AG04450 (cell line): ENCODE measurements around the gene C5orf22. TPM values are rescaled to one million over a fixed set of nuclear protein-coding genes. Genes with fewer than 3 reads are reported as not detected.

ENCODE experiments used
- CTCF ChIA-PET: fragments of 300-600, 350-600 bp; formaldehyde crosslinking; extraction: SDS; loops from one replicate; lab custom pipeline; 2022; ENCODE audit warnings: antibody characterized with exemption, inconsistent platforms; lab: Charles Lee
- POLR2A ChIA-PET: fragments of 350-600 bp; formaldehyde crosslinking; extraction: SDS; loops from one replicate; lab custom pipeline; 2021; ENCODE audit warnings: antibody characterized with exemption, inconsistent platforms; lab: Yijun Ruan, JAX
- DNase-seq: peaks from one replicate; pipeline ENCODE4 v3.0.0-alpha.2; 2011; ENCODE audit warnings: low read depth, low spot score
- H3K27ac ChIP-seq: one replicate; pipeline ENCODE4 v1.5.1; 2012; ENCODE audit warnings: low read depth, low read length, control low read depth
- H3K27me3 ChIP-seq: one replicate; pipeline ENCODE4 v1.6.0; 2012; ENCODE audit warnings: low read length; ENCODE audit not compliant: control insufficient read depth, insufficient read depth
- H3K4me3 ChIP-seq: 2 replicates; pipeline ENCODE4 v1.5.1; 2011; ENCODE audit warnings: mild to moderate bottlenecking, low read depth, low read length, control low read depth
- H3K9me3 ChIP-seq: 2 replicates; pipeline ENCODE4 v1.5.1; 2012; ENCODE audit warnings: low read length; ENCODE audit not compliant: control insufficient read depth, insufficient read depth
- polyA plus RNA-seq: library from polyadenylated mRNA; depleted of rRNA; stranded (reverse); fragments of >200 nt; gene quantifications from 2 replicates; pipeline ENCODE4 v1.2.3, GENCODE V29; 2011; rRNA removed
- small RNA-seq: library from RNA; depleted of rRNA; stranded (forward); fragments of <200 nt; gene quantifications from one replicate; pipeline ENCODE3, GENCODE V24; 2012; ENCODE audit warnings: low read depth; ENCODE audit not compliant: insufficient read length
- TF ChIP-seq, protein P1 (sequence below): IDR thresholded peaks from 2 replicates; pipeline ENCODE4 v1.5.1; 2011; ENCODE audit warnings: low read depth, low read length, control low read depth, inconsistent platforms

C5orf22 gene
- polyA plus RNA-seq, 1 experiment: 29.7 TPM

DNA sequence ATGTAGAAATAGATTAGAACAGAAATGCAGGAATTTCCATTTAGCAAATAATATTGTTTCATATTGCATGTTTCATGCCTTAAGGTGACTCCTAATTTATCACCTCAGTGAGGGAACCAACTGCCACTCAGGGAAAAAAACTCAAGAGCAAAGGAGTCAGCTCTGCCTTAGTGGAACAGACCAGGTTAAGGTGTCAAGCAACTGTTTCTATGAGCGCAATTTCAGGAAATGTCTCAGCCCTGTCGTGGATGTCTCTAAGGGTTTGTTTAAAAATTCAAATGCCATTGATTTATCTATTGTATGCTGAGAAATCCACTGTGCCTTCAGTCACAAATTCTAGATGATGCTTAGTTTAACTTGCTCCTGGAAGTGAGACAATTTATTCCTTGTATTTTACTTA lies 72.1 kb downstream of the C5orf22 start:
- ChIA-PET POLR2A (no interaction called here), CTCF (no interaction called here)
- Histone ChIP-seq H3K9me3 (no peaks in the 10 kb centered on the region), H3K27ac (no peak overlapping the region), H3K4me3 (no peak overlapping the region), H3K27me3 (peaks cover 9% of the 10 kb centered on the region)
- TF ChIP-seq, protein P1, sequence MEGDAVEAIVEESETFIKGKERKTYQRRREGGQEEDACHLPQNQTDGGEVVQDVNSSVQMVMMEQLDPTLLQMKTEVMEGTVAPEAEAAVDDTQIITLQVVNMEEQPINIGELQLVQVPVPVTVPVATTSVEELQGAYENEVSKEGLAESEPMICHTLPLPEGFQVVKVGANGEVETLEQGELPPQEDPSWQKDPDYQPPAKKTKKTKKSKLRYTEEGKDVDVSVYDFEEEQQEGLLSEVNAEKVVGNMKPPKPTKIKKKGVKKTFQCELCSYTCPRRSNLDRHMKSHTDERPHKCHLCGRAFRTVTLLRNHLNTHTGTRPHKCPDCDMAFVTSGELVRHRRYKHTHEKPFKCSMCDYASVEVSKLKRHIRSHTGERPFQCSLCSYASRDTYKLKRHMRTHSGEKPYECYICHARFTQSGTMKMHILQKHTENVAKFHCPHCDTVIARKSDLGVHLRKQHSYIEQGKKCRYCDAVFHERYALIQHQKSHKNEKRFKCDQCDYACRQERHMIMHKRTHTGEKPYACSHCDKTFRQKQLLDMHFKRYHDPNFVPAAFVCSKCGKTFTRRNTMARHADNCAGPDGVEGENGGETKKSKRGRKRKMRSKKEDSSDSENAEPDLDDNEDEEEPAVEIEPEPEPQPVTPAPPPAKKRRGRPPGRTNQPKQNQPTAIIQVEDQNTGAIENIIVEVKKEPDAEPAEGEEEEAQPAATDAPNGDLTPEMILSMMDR: no peak
- no peak for DNase-seq

DNA sequence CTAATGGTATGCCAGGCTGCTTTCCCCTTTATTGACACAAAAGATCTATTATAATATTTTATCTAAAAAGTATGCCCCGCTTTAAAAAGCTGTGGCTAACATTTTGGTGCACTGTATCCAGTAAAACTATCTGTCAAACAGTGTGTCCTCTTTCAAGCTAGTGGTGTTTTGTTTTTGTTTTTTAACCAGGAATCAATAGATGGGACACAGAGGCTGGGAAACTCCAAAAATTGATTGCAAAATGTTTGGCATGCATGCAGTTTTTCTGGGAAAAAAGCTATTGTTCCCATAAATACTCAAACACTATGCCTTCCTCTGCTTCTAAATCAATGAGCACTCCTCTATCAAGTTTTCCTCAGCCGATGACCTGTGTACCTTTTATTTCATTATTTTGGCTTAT lies 72.5 kb downstream of the C5orf22 start:
- CTCF ChIA-PET: interaction anchor here (0.8 kb wide), 1 partner anchor 472 kb away, joined by 3 read pairs; no protein-coding TSS in a partner anchor
- DNase-seq: no peak
- H3K9me3 ChIP-seq: no peaks in the 10 kb centered on the region
- H3K27me3 ChIP-seq: peaks cover 9% of the 10 kb centered on the region
- no peak overlapping the region for H3K4me3 ChIP-seq
- TF ChIP-seq, protein P1: no peak
- POLR2A ChIA-PET: no interaction called here
- no peak overlapping the region for H3K27ac ChIP-seq

Small RNAs within 50 kb of the gene (small RNA-seq; reads per million reads assigned to genes)
- not detected for gene RF00019
- gene RNU6-363P: not detected

Other genes with a start within 250 kb of the C5orf22 start
- 52.6 and 65.0 TPM in 2 replicates for gene DROSHA, start 208 bp upstream of the C5orf22 start, polyA plus RNA-seq
- gene PDZD2, start 106.8 kb downstream of the C5orf22 start, polyA plus RNA-seq: 0.26 and 0.40 TPM in 2 replicates